ENCODE data around the gene ZNF142.

DNA sequence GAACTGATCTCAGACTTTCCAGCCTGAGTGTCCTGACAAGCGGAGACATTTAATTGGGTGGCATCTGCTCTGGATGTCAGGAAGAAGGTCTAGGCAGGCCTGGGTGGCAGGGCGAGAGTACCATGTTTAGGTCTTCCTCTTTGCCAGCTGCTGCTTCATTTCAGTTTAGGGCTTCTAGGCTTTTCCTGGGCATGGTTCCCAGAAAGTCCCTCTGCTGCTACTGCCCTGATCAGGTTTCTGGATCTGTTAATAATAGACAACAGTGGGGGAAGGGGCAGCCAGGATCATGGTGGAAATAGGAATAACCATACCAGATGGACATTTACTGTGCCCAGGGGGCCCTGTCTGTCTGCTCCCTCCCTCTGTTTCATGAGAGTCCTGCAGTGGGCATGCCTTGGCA is 54.0 kb downstream of the ZNF142 start:
- TF ChIP-seq, protein P1, sequence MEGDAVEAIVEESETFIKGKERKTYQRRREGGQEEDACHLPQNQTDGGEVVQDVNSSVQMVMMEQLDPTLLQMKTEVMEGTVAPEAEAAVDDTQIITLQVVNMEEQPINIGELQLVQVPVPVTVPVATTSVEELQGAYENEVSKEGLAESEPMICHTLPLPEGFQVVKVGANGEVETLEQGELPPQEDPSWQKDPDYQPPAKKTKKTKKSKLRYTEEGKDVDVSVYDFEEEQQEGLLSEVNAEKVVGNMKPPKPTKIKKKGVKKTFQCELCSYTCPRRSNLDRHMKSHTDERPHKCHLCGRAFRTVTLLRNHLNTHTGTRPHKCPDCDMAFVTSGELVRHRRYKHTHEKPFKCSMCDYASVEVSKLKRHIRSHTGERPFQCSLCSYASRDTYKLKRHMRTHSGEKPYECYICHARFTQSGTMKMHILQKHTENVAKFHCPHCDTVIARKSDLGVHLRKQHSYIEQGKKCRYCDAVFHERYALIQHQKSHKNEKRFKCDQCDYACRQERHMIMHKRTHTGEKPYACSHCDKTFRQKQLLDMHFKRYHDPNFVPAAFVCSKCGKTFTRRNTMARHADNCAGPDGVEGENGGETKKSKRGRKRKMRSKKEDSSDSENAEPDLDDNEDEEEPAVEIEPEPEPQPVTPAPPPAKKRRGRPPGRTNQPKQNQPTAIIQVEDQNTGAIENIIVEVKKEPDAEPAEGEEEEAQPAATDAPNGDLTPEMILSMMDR (IDR thresholded peaks at IDR 0.05; ENCODE audit: insufficient read depth, low read depth, low read length), result no peak
- no peak for TF ChIP-seq EZH2 (IDR thresholded peaks at IDR 0.05; ENCODE audit: insufficient read depth, low read length)
